Activated CD4-positive, alpha-beta T cell treated with anti-CD3 and anti-CD28 coated beads, Interleukin-2, amount 10 ng/mL, durations not matched to agents 24 days and 14 days (primary cell): ENCODE results near the gene NDUFA6. TPM values are rescaled to one million over a fixed set of nuclear protein-coding genes. Genes with fewer than 3 reads are reported as not detected.
A peak's percentile ranks its signal among the peaks of the same experiment; 100 is the strongest.

ENCODE experiments used
- DNase-seq: peaks from one replicate; pipeline ENCODE4 v3.0.0; 2022
- H3K27ac Mint-ChIP-seq: one replicate; pipeline ENCODE4 v1.8.0; 2022; ENCODE audit warnings: mild to moderate bottlenecking, mixed read lengths
- H3K27me3 Mint-ChIP-seq: one replicate; pipeline ENCODE4 v1.8.0; 2022; ENCODE audit warnings: mixed read lengths
- H3K36me3 Mint-ChIP-seq: one replicate; pipeline ENCODE4 v1.8.0; 2022; ENCODE audit warnings: low read depth, mild to moderate bottlenecking, mixed read lengths
- H3K4me1 Mint-ChIP-seq: one replicate; pipeline ENCODE4 v1.8.0; 2021; ENCODE audit warnings: mixed read lengths
- H3K4me3 Mint-ChIP-seq: one replicate; pipeline ENCODE4 v1.8.0; 2022; ENCODE audit warnings: mild to moderate bottlenecking, moderate library complexity, mixed read lengths
- H3K9me3 Mint-ChIP-seq: one replicate; pipeline ENCODE4 v1.8.0; 2021; ENCODE audit warnings: mixed read lengths
- intact Hi-C: fragments of 100-400 bp; cut with micrococcal nuclease; formaldehyde crosslinking; loops from one replicate; pipeline ENCODE4 v1.15.1; 2023
- total RNA-seq: library from RNA; stranded (reverse); gene quantifications from 2 replicates; pipeline ENCODE4 v1.2.3, GENCODE V29; 2022

Gene NDUFA6
- total RNA-seq, 1 donor from 2014 or later, result 77.7 TPM

DNA sequence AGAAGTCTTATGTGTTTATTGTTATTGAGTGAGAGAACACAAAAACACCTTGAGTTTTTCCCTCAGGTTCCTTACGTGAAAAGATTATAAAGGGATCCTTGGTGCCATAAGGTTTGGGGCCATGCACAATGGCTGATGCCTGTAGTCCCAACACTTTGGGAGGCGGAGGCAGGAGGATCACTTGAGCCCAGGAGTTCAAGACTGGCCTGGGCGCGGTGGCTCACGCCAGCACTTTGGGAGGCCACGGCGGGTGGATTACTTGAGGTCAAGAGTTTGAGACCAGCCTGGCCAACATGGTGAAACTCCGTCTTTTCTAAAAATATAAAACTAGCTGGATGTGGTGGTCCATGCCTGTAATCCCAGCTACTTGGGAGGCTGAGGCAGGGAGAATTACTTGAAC lies 5.7 kb downstream of the NDUFA6 start:
- Mint-ChIP-seq H3K9me3 (no peaks in the 10 kb centered on the region), H3K4me1 (peaks cover 25% of the 10 kb centered on the region)
- intact Hi-C loops, result no loop called here

DNA sequence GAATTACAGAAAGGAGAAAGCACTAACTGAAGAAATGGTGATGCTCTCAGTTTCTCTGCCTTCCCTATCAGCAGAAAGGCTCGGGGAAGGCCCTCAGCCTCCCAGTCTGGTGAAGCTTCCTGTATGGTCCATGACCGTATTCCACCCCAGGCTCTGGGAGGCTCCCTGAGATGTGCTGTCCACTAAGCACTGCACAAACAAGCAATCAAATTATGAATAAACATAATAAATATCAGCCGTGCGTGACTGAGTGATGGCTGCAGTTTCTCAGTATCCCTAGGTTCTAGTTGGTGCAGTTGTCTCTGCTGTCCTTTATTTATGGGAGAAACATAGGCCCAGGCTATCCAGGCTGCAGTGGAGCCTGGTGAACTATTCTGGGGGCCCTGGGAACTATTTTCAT lies 7.5 kb downstream of the NDUFA6 start:
- intact Hi-C loops, result no loop called here
- H3K27me3 Mint-ChIP-seq, result no peaks in the 10 kb centered on the region

More for the DNA sequence above, 5.7 kb downstream of the NDUFA6 start:
- Mint-ChIP-seq H3K36me3 (peaks cover 53% of the 10 kb centered on the region), H3K27me3 (no peaks in the 10 kb centered on the region), H3K4me3 (no peak overlapping the region), H3K27ac (no peak overlapping the region)
- peak; percentile 51 for DNase-seq

DNA sequence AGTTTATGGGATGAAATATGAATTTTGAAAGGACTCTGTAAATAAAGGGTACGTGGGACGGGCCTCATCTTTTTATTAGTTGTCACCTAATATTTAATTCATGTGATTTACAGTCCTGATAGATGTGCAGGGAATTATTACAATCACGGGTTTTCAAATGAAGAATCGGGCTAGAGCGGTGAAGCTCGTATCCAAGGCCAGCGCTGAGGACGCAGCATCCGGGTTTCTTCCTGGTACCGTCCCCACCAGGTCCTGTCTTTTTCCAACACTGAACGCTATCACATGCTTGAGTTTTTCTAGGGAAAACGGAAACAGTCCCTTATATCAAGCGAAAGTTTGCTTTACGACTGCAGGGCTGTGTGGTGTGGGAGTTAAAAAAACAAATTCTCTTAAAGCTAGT lies 10.3 kb downstream of the NDUFA6 start:
- Mint-ChIP-seq H3K4me1 (peaks cover 24% of the 10 kb centered on the region), H3K27me3 (no peaks in the 10 kb centered on the region), H3K9me3 (no peaks in the 10 kb centered on the region), H3K4me3 (peak overlapping the region; percentile 92), H3K36me3 (peaks cover 25% of the 10 kb centered on the region), H3K27ac (peak overlapping the region; percentile 93)
- DNase-seq, result peak; percentile 77
- intact Hi-C loops, result no loop called here

More for the DNA sequence above, 7.5 kb downstream of the NDUFA6 start:
- peaks cover 42% of the 10 kb centered on the region for H3K36me3 Mint-ChIP-seq
- H3K4me1 Mint-ChIP-seq, result peaks cover 28% of the 10 kb centered on the region
- H3K4me3 Mint-ChIP-seq, result no peak overlapping the region
- H3K27ac Mint-ChIP-seq, result no peak overlapping the region
- DNase-seq, result peak; percentile 52
- H3K9me3 Mint-ChIP-seq, result no peaks in the 10 kb centered on the region

DNA sequence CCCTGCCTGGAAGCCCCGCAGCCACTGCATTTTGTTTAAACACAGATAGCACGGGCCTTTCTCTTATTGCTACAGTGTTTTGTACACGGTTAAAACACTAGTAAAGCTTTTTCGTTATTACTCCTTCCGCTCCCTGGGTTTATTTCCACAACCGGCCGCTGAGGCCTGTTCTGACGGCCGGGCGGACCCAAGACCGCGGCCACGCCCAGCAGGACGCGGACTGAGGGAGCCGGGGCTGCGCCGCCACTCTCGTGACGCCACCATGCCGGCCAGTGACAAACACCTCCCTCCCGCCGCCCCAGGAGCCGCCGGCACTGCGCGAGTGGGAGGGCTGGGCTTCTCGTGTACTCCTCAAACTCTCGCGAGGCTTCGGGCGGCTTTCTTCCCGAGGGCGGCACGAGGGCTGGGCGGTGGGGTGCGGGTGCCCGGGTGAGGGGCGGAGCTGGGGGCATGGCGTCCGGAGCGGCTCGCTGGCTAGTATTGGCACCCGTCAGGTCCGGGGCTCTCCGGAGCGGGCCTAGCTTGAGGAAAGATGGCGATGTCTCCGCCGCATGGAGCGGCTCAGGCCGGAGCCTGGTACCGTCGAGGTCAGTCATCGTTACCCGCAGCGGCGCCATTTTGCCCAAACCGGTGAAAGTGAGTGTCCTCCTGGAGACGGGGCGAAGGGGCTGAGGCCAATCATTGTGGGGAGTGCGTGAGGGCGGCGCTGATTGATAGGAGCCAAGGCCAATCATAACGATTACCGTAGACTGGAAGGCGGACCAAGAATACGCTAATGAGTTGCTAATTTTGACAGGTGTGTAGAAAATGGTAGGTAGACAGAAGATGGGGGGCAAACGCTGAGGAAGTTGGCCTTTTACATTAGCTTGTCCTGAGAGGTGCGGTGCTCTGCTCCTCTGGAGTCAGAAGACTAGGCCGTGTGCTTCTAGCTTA lies 11.0 kb downstream of the NDUFA6 start, which contains the start of gene SMDT1:
SMDT1 (plus strand) TSS at position 382 of the 933 bp plus-strand sequence; CDS start at position 451, 69 bp downstream.
- no peaks in the 10 kb centered on the region for H3K9me3 Mint-ChIP-seq
- no peaks in the 10 kb centered on the region for H3K27me3 Mint-ChIP-seq
- peaks cover 26% of the 10 kb centered on the region for H3K36me3 Mint-ChIP-seq
- H3K27ac Mint-ChIP-seq, result peak within 1 kb of the TSS; percentile 93
- intact Hi-C loops, result loop anchor here (1.0 to 10.0 kb wide), 4 partner anchors 9 to 245 kb away; partner anchors contain the start of genes NAGA, NDUFA6, SREBF2 and WBP2NL
- peak; percentile 99 for DNase-seq
- H3K4me1 Mint-ChIP-seq, result peaks cover 28% of the 10 kb centered on the region
- H3K4me3 Mint-ChIP-seq, result peak within 1 kb of the TSS; percentile 92

DNA sequence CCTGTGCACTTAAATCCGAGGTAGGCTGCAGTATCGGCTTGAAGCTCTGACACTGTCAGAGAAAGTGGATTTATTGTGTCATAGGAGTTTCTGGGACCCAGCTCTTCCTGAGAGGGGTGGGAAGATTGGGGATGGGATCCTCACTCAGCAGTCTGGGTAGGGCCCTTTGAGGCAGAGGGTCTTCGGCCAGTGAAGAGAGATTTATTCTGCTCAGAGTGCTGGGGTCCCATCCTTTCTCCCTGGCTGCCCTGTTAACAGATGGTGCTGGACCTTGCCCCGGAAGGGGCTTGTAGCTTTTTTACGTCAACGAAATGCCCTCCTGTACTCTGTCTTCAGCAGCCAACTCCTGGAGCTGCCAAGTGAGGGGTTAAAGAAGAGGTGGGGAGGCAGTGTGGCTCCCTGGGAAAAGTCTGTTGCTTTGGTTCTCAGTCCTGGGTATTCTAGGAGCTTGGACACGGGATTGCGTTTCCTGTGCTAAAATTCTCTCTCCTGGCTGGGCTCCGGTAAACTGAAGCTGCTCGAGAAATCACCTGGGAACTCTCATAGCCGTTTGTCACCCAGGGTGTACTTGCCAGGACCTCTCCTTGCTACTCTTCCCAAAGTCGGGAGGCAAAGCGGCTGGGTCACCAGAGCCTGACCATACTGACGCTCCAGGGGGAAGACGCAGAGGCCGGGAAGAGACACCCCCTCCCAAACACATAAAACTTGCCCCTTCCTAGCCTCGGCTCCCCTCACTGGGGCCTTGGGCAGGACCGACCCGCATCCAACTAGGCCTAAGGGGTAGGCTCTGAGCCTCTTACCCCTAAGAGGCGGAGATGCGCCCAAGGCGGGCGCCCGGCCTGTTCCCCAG lies 11.9 kb downstream of the NDUFA6 start:
- peaks cover 29% of the 10 kb centered on the region for H3K4me1 Mint-ChIP-seq
- intact Hi-C loops, result loop anchor here (1.0 to 10.0 kb wide), 4 partner anchors 8 to 244 kb away; partner anchors contain the start of genes NAGA, NDUFA6, SREBF2 and WBP2NL
- H3K36me3 Mint-ChIP-seq, result peaks cover 18% of the 10 kb centered on the region
- peak overlapping the region; percentile 93 for H3K27ac Mint-ChIP-seq
- H3K27me3 Mint-ChIP-seq, result no peaks in the 10 kb centered on the region
- H3K9me3 Mint-ChIP-seq, result no peaks in the 10 kb centered on the region
- peak overlapping the region; percentile 92 for H3K4me3 Mint-ChIP-seq
- no peak for DNase-seq

DNA sequence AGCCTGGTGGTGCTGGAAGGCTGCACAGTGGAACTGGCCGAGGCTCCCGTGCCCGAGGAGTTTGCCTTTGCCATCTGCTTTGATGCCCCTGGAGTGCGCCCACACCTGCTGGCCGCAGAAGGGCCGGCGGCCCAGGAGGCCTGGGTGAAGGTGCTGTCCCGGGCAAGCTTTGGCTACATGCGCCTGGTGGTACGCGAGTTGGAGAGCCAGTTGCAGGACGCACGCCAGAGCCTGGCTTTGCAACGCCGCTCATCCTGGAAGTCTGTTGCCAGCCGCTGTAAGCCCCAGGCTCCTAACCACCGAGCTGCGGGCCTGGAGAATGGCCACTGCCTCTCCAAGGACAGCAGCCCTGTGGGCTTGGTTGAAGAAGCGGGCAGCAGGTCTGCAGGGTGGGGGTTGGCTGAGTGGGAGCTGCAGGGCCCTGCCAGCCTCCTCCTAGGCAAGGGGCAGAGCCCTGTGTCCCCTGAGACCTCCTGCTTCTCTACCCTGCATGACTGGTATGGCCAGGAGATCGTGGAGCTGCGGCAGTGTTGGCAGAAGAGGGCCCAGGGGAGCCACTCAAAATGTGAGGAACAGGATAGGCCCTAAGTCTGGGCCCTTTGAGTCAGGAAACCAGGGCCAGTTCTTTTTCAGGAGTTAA lies 13.0 kb downstream of the NDUFA6 start:
- DNase-seq, result no peak
- Mint-ChIP-seq H3K27ac (peak overlapping the region; percentile 53), H3K36me3 (peaks cover 13% of the 10 kb centered on the region), H3K9me3 (no peaks in the 10 kb centered on the region), H3K4me3 (no peak overlapping the region), H3K4me1 (peaks cover 36% of the 10 kb centered on the region), H3K27me3 (no peaks in the 10 kb centered on the region)
- intact Hi-C loops, result loop anchor here (2.0 to 10.0 kb wide), 2 partner anchors 79 to 243 kb away; partner anchors contain the start of genes SREBF2 and WBP2NL

DNA sequence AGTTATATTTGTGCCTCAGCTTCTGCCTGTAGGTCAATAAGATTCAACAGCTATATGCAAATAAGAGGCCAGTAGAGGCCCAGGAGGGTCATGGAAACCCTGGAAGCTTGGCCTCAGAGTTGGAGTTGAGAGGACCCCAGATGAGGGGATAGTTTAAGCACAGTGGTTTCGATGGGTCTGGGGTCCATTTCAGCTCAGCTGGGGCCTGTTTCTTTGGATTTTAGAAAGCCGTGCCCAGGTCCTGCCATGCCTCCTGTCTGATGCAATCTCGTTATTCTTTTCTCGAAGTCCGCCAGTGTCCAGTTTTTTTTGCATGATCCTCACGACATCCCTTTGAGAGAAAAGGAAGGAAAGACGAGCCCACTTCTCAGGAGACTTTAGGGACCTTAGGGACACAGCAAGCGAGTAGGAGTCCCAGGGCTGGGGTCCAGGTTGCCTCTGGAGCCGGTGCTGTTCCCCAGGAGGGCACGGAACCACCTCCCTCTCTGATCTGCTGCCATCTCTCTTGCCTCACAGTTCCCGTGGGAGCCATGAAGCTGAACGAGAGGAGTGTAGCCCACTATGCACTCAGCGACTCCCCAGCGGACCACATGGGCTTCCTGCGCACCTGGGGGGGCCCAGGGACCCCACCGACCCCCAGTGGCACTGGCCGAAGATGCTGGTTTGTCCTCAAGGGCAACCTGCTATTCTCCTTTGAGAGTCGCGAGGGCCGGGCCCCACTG lies 13.6 kb downstream of the NDUFA6 start:
- no peaks in the 10 kb centered on the region for H3K9me3 Mint-ChIP-seq
- H3K4me3 Mint-ChIP-seq, result no peak overlapping the region
- intact Hi-C loops, result loop anchor here (10.0 kb wide), 1 partner anchor 242 kb away; the partner anchor contains the start of gene SREBF2
- H3K4me1 Mint-ChIP-seq, result peaks cover 35% of the 10 kb centered on the region
- DNase-seq, result no peak
- H3K27me3 Mint-ChIP-seq, result no peaks in the 10 kb centered on the region
- peaks cover 8% of the 10 kb centered on the region for H3K36me3 Mint-ChIP-seq
- H3K27ac Mint-ChIP-seq, result no peak overlapping the region

DNA sequence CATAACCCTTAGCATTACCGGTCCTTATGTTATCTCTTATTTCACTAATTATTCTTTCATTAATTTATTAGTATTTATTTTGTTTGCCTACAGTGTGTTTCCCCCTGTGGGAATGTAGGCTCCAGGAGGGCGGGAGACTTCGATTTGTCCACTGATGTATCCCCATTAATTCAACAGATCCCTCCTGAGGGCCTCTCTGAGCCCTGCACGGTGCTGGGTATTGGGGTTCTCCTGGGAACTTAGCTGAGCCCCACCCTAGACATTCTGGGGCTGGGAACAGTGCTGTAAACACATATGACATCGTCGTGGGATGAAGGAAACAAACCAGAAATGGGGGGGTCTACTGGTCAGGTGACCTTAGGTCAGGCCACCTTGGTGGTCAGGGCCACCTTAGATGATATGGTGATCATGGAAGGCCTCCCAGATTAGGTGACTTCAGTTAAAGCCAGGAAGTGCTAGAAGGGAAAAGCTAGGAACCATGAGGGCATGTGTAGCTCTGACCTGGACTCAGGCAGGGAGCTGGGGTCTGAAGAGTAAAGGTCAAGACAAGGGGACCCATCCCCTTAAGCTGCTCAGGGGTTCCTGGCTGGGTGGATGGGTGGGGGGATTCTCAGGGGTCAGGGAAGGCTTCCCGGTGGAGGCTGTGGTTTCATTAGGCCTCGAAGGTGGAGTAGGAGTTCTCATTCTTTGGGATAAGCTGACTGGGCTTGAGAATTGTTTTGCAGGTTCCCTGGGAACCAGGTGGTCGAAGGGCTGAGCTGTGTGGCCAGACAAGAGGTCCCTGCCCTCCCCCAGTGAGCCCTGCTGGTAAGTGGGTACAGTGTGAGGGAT lies 15.5 kb downstream of the NDUFA6 start:
- no peaks in the 10 kb centered on the region for H3K27me3 Mint-ChIP-seq
- H3K4me3 Mint-ChIP-seq, result peak overlapping the region; percentile 64
- H3K27ac Mint-ChIP-seq, result peak overlapping the region; percentile 78
- H3K9me3 Mint-ChIP-seq, result no peaks in the 10 kb centered on the region
- peaks cover 5% of the 10 kb centered on the region for H3K36me3 Mint-ChIP-seq
- DNase-seq, result no peak
- H3K4me1 Mint-ChIP-seq, result peaks cover 41% of the 10 kb centered on the region
- intact Hi-C loops, result loop anchor here (10.0 kb wide), 1 partner anchor 240 kb away; the partner anchor contains the start of gene SREBF2

DNA sequence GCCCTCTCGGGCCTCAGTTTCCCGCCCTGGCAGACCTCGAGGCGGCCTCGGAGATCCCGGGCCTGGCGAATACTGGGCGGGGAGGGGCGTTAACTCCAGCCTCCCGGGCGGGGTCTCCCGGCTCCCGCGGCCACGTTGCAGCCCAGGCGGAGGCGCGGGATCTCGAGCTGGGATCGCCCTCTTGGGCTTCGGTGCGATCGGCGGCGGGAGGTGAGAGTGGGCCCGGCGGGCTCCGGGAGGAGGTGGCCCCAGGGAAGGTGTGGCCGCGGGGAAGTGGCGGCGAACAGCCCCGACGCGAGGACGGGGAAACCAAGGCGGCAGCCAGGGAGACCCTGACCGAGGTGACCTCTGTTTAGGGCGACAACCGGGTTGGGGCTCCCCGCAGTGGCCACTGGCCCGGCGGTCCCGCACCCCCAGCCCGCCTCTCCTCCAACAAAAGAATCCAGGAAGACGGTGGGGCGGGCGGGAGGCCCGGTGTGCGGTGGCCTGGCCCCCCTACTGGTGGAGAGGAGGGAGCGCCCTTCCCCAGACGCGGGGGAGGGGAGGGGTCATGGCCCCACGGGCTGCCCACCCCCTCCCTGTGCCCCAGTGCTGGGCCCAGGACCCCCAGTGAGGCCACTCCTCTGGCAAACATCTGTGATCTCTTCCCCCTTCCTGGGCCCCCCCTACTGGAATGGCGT lies 16.3 kb downstream of the NDUFA6 start, which contains the start of gene PHETA2:
PHETA2 (plus strand) TSS at position 117 of the 680 bp plus-strand sequence. CDS start 3,046 bp downstream, outside the sequence.
- peak; percentile 89 for DNase-seq
- Mint-ChIP-seq H3K27ac (peak within 1 kb of the TSS; percentile 79), H3K4me1 (peaks cover 40% of the 10 kb centered on the region), H3K4me3 (peak within 1 kb of the TSS; percentile 71), H3K27me3 (no peaks in the 10 kb centered on the region), H3K36me3 (peaks cover 5% of the 10 kb centered on the region), H3K9me3 (no peaks in the 10 kb centered on the region)
- intact Hi-C loops, result loop anchor here (10.0 kb wide), 1 partner anchor 239 kb away; the partner anchor contains the start of gene SREBF2

DNA sequence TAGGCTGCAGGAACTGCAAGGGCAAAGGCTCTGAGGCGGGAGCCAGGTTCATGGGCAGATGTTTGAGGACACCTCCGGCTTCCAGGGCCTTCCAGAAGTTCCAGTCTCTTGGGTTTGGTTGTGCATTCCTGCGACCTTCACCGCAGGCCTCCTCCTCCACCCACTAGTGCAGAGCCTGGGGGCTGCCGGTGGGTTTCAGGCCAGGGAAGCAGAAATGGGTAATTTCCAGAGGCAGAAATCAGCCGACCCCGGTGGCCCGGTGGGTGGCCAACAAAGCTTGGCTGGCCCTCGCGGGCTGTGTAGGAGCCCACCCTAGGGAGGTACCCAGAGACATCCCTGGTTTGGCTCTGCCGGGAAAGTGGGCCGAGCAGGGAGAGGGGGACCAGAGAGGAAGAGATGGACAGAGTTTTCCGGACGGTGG lies 16.9 kb downstream of the NDUFA6 start:
- H3K36me3 Mint-ChIP-seq, result peaks cover 7% of the 10 kb centered on the region
- peak overlapping the region; percentile 71 for H3K4me3 Mint-ChIP-seq
- H3K4me1 Mint-ChIP-seq, result peaks cover 38% of the 10 kb centered on the region
- H3K27me3 Mint-ChIP-seq, result no peaks in the 10 kb centered on the region
- H3K27ac Mint-ChIP-seq, result peak overlapping the region; percentile 79
- intact Hi-C loops, result loop anchor here (10.0 kb wide), 1 partner anchor 239 kb away; the partner anchor contains the start of gene SREBF2
- H3K9me3 Mint-ChIP-seq, result no peaks in the 10 kb centered on the region
- no peak for DNase-seq

DNA sequence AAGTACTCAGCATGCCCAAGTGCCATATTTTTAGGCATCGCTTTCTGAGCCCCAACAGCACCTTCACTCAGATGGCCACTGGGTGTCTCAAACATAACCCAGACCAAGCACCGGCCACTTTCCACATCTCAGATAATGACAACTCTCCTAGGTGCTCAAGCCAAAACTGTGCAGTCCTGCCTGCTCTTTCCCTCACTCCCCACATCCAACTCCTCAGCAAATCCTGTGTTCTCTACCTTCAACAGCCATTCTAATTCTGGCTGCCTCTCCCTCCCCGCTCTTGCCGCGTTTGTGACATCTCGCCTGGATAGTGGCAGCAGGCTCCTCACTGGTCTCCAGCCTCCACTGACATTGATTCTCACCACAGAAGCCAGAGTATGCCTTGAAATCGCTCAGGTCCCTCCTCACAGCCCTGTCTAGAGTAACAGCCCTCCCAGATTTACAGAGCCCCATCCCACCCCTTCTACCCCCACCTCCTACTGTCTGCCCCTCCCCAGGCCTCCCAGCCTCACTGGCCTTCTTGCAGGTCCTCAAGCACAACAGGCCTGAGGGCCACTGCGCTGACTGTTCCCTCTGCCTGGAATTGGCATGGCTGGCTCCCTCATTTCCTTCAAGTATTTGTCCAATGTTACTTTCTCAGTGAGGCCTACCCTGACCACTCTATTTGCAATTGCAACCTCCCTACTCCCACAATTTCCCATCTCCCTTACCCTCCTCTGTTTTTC lies 17.8 kb downstream of the NDUFA6 start:
- H3K4me1 Mint-ChIP-seq, result peaks cover 37% of the 10 kb centered on the region
- peak overlapping the region; percentile 71 for H3K4me3 Mint-ChIP-seq
- H3K36me3 Mint-ChIP-seq, result peaks cover 13% of the 10 kb centered on the region
- peak overlapping the region; percentile 79 for H3K27ac Mint-ChIP-seq
- H3K9me3 Mint-ChIP-seq, result no peaks in the 10 kb centered on the region
- H3K27me3 Mint-ChIP-seq, result no peaks in the 10 kb centered on the region
- DNase-seq, result no peak
- intact Hi-C loops, result loop anchor here (10.0 kb wide), 1 partner anchor 238 kb away; the partner anchor contains the start of gene SREBF2
